ENCODE measurements around the gene FAM227B. TPM values are rescaled to one million over a fixed set of nuclear protein-coding genes. Genes with fewer than 3 reads are reported as not detected.

The FAM227B gene
- total RNA-seq, 1 experiment from 2014 or later = 1.9 TPM

- CTCF ChIA-PET = no interaction called here
- intact Hi-C loops (cut with micrococcal nuclease; ENCODE audit: unreplicated experiment) = loop anchor here (2.0 to 10.0 kb wide), 3 partner anchors 379 to 1069 kb away; partner anchors contain the start of gene SECISBP2L
- Mint-ChIP-seq H3K4me3 (ENCODE audit: low read depth, unreplicated experiment) (no peak overlapping the region), H3K27ac (ENCODE audit: unreplicated experiment) (no peak overlapping the region), H3K4me1 (ENCODE audit: low read depth, unreplicated experiment) (no peaks in the 10 kb centered on the region), H3K9me3 (ENCODE audit: low read depth, unreplicated experiment) (no peaks in the 10 kb centered on the region), H3K36me3 (ENCODE audit: insufficient read depth, unreplicated experiment) (peaks cover 6% of the 10 kb centered on the region), H3K27me3 (ENCODE audit: unreplicated experiment) (no peaks in the 10 kb centered on the region)
- no peak for DNase-seq
- TF ChIP-seq CTCF (IDR thresholded peaks at IDR 0.05; ENCODE audit: unreplicated experiment) = no peak
- BruUV-seq (replicated peaks) = no TSS peak
Observed at GRCh38 chr15:49423901-49424550, 196.6 kb downstream of the FAM227B start.

GRCh38 chr15:49423021-49423420 lies 197.6 kb downstream of the FAM227B start, which contains the start of gene FGF7:
Gene FGF7 (plus strand): TSS chr15:49423242. CDS start chr15:49424298, 1,056 bp downstream.
- peaks cover 6% of the 10 kb centered on the region for H3K36me3 Mint-ChIP-seq (ENCODE audit: insufficient read depth, unreplicated experiment)

GRCh38 chr15:49421991-49422390 lies 198.6 kb downstream of the FAM227B start:
- Mint-ChIP-seq H3K4me3 (ENCODE audit: low read depth, unreplicated experiment) (peak overlapping the region; percentile 22), H3K27me3 (ENCODE audit: unreplicated experiment) (no peaks in the 10 kb centered on the region), H3K9me3 (ENCODE audit: low read depth, unreplicated experiment) (no peaks in the 10 kb centered on the region), H3K27ac (ENCODE audit: unreplicated experiment) (peak overlapping the region; percentile 7), H3K4me1 (ENCODE audit: low read depth, unreplicated experiment) (no peaks in the 10 kb centered on the region), H3K36me3 (ENCODE audit: insufficient read depth, unreplicated experiment) (peaks cover 6% of the 10 kb centered on the region)
- peak; percentile 67 for TF ChIP-seq CTCF (IDR thresholded peaks at IDR 0.05; ENCODE audit: unreplicated experiment)
- intact Hi-C loops (cut with micrococcal nuclease; ENCODE audit: unreplicated experiment) = loop anchor here (1.0 to 10.0 kb wide), 4 partner anchors 187 to 1067 kb away; partner anchors contain the start of gene SECISBP2L
- peak; percentile 55 for DNase-seq
- BruUV-seq (replicated peaks) = no TSS peak
- CTCF ChIA-PET = interaction anchor here (0.6 to 1.8 kb wide), 5 partner anchors 74 to 834 kb away, joined by 3 to 14 read pairs (median 5); no protein-coding TSS in a partner anchor

More at GRCh38 chr15:49423021-49423420, 197.6 kb downstream of the FAM227B start, which contains the start of gene FGF7:
- DNase-seq = no peak
- H3K27ac Mint-ChIP-seq (ENCODE audit: unreplicated experiment) = peak within 1 kb of the TSS; percentile 7
- no peak for TF ChIP-seq CTCF (IDR thresholded peaks at IDR 0.05; ENCODE audit: unreplicated experiment)
- no peaks in the 10 kb centered on the region for H3K27me3 Mint-ChIP-seq (ENCODE audit: unreplicated experiment)
- intact Hi-C loops (cut with micrococcal nuclease; ENCODE audit: unreplicated experiment) = loop anchor here (2.0 to 10.0 kb wide), 3 partner anchors 378 to 1068 kb away; partner anchors contain the start of gene SECISBP2L
- H3K4me1 Mint-ChIP-seq (ENCODE audit: low read depth, unreplicated experiment) = no peaks in the 10 kb centered on the region
- no TSS peak for BruUV-seq (replicated peaks)
- H3K9me3 Mint-ChIP-seq (ENCODE audit: low read depth, unreplicated experiment) = no peaks in the 10 kb centered on the region
- CTCF ChIA-PET = no interaction called here
- H3K4me3 Mint-ChIP-seq (ENCODE audit: low read depth, unreplicated experiment) = peak within 1 kb of the TSS; percentile 22

GRCh38 chr15:49418811-49419210 lies 201.8 kb downstream of the FAM227B start:
- no peaks in the 10 kb centered on the region for H3K4me1 Mint-ChIP-seq (ENCODE audit: low read depth, unreplicated experiment)
- H3K4me3 Mint-ChIP-seq (ENCODE audit: low read depth, unreplicated experiment) = no peak overlapping the region
- DNase-seq = no peak
- no peak overlapping the region for H3K27ac Mint-ChIP-seq (ENCODE audit: unreplicated experiment)
- no peaks in the 10 kb centered on the region for H3K9me3 Mint-ChIP-seq (ENCODE audit: low read depth, unreplicated experiment)
- no peak for TF ChIP-seq CTCF (IDR thresholded peaks at IDR 0.05; ENCODE audit: unreplicated experiment)
- no TSS peak for BruUV-seq (replicated peaks)
- CTCF ChIA-PET = no interaction called here
- no peaks in the 10 kb centered on the region for H3K27me3 Mint-ChIP-seq (ENCODE audit: unreplicated experiment)
- intact Hi-C loops (cut with micrococcal nuclease; ENCODE audit: unreplicated experiment) = no loop called here
- H3K36me3 Mint-ChIP-seq (ENCODE audit: insufficient read depth, unreplicated experiment) = peaks cover 6% of the 10 kb centered on the region

Measured in Calu3 (cell line).